NCI-H446 treated with DMSO at 0.1 percent for 48 hours (cell line): ENCODE data around the gene CMTR1.
"Not testable (repeated sequence)": the region's sequence is repeated elsewhere in the genome, so short reads cannot be mapped to it uniquely, and the experiment has no call there.

Experiments
- DNase-seq: peaks from one replicate; lab custom pipeline; 2025; lab: John Stamatoyannopoulos, UW

Gene CMTR1

DNA sequence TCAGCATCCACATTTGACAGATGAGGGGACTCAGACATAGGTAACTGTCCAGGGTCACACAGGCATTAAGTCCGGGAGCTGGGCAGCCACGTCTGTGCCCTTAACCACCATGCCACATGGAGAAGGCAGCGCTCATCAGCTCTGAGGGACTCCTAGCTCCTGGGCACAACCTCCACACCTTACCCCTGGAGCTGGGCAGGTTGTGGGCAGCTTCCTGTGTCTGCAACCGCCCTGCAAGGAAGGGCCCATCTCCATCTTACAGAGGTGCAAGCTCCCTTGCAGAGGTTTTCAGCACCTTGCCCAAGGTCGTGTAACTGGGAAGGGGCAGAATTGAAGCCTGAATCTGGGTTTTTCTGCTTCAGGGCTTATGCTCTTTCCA, 58.8 kb downstream of the CMTR1 start:
- no peak for DNase-seq

GRCh38 chr6:37492236-37492972, 59.4 kb downstream of the CMTR1 start:
- peak; percentile 70 for DNase-seq

DNA sequence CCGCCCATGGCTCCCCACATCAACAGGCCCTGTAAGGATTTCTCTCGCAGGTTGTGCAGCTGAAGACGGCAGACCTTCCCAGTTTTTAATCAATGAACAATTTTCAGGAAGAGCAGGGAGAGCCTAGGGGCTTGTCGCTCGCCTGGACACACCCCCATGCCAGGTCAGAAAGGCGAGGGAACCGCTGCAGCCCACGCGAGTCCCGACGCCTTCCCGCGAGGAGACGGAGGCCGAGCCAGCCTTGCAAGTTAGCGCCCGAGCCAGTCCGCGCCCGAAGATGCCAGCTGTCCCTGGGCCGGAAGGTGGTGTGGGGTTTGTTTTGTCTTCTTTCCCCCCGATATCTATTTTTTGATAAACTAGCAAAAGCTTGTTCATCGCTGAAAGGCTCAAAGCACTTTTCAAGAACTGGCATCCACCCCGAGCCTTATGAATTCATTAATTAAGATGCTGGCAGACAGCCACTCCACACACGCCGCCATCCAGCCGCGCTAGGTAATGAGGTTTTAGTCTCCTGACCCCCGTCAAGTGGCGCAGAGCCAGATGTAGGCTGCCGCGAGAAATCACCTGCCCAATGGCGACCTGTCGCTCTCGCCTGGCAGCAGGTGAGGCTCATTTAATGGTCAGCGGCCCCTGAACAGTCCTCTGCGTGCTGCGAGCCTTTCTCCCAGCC, 60.1 kb downstream of the CMTR1 start:
- DNase-seq = peak; percentile 68

GRCh38 chr6:37493661-37493995, 60.6 kb downstream of the CMTR1 start:
- DNase-seq = no peak

GRCh38 chr6:37495244-37495934, 62.4 kb downstream of the CMTR1 start:
- no peak for DNase-seq

DNA sequence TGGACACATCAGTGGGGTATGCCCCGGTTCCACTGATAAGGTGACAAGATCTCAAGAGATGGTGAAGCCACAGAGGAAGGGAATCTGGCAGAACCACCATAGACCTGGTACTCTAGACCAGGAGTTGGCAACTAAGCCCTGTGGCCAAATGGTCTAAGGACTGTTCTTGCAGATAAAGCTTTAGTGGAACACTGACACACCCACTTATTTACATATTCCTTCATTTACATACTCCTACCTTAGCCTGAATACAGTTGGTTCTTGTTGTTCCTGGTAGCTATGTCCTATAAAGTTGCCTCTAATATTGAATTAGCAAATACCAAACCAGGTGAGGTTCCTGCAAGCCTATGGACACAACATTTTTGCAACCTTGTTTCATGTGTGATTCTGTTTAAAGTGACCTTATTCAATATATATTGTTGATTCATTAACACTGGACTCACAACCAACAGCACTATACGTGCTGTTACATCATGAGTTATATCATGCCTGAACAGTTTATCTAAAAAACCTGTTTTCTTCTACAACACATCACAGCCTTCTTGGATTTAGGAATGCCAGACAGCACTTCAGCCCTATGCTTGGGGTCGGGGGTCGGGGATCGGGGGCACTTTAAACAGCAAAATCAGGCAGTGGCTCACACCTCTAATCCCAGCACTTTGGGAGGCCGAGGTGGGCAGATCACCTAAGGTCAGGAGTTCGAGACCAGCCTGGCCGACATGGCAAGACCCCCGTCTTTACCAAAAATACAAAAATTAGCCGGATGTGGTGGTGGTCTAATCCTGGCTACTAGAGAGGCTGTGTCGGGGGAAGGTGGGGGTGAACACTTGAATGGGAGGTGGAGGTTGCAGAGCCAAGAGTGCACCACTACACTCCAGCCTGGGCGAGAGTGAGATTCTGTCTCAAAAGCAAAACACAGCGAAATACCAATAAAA, 64.2 kb downstream of the CMTR1 start:
- DNase-seq = no peak

GRCh38 chr6:37499433-37500293, 66.6 kb downstream of the CMTR1 start, which contains the start of gene CCDC167:
Gene CCDC167 (minus strand): TSS chr6:37499893. CDS start chr6:37499863, 30 bp downstream.
- DNase-seq = peak; percentile 99

DNA sequence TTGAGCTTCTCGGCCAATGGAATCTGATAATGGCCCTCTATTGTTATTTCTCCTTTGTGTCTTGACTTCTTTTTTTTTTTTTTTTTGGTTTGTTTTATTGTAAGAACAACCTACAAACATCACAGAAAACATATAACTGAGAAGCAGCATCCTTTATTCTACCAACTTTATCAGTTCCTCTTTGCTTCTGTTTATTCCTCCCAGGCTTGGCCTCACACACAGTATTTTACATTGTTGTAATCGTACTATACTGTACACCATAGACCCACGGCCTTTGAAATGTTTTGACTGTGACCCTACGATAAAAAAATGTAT, 67.2 kb downstream of the CMTR1 start:
- no peak for DNase-seq

- not testable (repeated sequence) for DNase-seq
Measured at GRCh38 chr6:37500904-37501303, 67.9 kb downstream of the CMTR1 start.

GRCh38 chr6:37501632-37502491, 68.8 kb downstream of the CMTR1 start:
- DNase-seq = no peak

DNA sequence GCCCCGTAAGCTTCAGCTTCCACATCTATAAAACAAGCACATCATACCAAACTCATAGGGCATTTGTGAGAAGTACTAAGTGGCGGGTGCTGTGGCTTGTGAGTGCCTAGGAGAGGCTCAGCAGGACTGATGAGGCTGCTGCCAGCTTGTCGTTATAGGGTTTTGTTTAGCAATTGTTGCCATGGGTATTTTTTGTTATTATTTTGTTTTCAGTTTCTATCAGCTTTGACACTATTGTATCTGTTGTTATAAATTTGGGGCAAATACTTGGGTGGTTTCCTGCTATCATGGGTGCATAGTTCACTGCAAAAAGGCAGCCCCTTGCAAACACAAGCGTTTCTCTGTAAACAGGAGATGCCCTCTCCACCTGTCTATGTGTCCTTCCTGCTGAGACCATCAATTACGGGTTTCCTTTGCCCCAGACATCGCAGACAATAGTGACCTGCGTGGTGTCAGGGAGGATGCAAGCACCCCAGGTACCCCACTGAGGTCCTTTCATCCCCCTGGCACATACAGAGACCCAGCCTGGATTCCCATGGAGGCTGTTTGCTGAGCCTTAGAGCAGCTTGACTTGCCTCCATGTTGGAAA, 69.8 kb downstream of the CMTR1 start:
- no peak for DNase-seq

GRCh38 chr6:37503309-37503965, 70.4 kb downstream of the CMTR1 start:
- DNase-seq = peak; percentile 44

GRCh38 chr6:37504024-37504423, 71.0 kb downstream of the CMTR1 start:
- no peak for DNase-seq

DNA sequence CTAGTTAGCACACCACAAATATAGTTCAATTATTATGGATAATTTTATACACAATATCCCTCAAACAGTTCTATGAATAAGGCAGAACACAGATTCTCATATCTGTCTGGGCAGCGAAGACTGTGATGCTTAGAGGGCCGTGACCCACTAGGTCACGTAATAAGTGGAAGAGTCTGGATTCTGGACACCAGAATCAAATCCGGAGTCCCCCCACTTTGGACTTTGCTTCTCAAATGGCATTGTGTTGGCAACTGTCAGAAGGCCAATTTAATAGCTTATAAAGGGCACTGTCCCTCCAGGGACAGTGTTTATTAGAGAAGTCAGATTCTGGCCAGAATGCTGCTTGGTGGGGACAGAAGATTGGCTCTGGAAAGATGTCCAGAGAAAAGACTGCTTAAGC, 73.5 kb downstream of the CMTR1 start:
- no peak for DNase-seq

GRCh38 chr6:37507077-37507476, 74.1 kb downstream of the CMTR1 start:
- no peak for DNase-seq

DNA sequence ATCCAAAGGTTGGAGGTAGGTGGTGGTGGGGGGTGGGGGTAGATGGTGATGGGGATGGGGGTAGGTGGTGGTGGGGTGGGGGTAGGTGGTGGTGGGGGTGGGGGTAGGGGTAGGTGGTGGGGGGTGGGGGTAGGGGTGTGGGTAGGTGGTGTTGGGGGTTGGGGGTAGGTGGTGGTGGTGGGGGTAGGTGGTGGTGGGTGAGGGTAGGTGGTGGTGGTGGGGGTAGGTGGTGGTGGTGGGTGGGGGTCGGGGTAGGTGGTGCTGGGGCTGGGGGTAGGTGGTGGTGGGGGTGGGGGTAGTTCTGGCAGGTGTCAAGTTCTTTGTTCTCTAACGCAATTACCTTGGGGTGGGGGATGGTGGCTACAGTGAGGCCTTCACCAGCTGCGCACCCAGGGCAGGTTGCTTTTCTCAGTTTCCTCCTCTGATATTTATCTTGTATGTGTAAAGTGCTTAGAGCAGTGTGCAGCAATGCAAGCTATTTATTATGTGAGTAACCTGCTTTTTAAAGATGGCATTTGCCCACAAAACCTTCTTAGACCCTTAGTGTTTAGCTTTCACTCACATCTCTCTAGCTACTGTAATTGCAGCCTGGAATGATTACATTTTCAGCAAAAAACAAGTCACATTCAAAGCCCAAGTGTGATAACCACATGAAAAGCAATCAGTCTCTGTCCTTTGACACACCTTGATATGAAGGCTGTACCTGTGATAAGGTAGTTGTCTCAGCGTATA, 74.8 kb downstream of the CMTR1 start:
- DNase-seq = no peak

DNA sequence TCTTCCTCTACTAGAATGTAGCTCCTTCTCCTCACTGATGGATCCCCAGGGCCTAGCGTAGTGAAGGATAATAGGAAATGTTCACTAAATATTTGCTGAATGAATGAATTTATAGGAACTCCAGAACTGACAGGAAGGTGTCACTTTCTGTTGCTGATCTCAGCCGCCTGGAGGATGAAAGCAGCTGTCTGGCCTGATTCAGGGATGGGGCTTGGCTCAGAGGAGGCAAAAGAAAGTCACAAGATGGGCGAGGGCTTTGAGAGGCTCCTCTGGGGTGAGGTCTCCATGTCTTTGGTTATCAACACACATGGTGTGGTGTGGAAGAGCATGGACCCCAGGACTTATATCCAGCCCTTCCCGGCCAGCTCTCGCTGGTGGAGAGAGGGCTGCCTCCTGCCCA, 78.2 kb downstream of the CMTR1 start:
- DNase-seq = no peak

DNA sequence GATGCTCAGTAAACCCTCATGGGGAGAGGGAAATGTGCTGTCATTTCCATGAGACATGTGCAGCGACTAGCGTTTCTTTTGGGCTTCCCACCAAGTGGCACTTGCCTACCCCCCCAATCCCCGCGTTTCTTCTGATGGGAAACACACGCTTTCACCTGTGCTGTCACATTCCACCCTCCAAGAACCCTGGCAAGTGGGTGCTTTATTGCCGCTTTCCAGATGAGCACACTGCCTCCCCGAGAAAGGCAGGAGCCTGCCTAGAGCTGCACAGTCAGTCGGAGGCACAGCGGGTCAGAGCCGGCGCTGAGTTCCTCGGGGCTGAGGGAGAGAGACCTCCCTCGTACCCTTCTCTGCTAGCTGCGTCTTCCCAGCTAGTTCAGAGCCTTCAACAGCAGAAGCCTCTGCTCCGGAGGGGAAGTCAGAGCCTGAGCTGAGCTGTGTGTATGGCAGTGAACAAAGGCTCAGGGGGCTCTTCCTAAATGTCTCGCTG, 78.9 kb downstream of the CMTR1 start:
- no peak for DNase-seq
